ENCODE measurements around the gene ST6GALNAC3.
"Not testable (repeated sequence)": the region's sequence is repeated elsewhere in the genome, so short reads cannot be mapped to it uniquely, and the experiment has no call there.

The ST6GALNAC3 gene

DNA sequence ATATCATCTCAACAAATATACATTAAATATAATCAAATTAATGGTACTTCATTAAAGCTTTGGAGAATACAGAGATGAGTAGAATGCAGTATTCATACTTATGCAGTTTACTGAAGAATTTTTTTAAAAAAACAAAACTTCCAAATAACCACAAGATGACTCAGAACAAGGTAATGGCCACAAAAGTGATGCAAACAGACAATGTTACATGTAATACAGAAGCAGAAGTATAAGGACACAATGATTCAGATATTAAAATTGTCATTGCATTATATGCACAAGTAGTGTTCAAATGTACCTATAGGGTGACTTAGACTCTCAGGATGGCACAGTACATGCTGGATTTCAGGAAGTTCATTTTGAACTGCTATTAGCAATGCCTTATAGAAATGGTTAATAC lies 565.5 kb downstream of the ST6GALNAC3 start:
- DNase-seq (ENCODE audit: low read depth), result peak; percentile 1

DNA sequence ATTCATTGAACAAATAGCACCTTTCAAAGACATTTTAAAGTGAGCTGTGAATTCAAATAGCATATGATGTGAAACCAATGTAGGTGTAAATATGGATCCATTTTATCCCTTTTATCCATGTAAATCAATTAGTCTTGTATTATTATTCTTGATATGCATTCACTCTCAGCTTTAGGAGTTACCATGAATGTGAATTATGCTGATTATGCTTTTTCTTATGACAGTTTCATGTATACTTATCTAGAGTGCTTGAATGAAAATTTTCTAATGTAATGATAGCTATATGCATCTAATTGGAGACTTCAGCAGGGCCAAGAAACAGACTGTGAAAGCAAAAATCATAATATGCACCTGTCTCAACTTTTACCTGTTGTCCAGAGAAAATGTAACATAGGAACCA lies 566.2 kb downstream of the ST6GALNAC3 start:
- DNase-seq (ENCODE audit: low read depth), result no peak

DNA sequence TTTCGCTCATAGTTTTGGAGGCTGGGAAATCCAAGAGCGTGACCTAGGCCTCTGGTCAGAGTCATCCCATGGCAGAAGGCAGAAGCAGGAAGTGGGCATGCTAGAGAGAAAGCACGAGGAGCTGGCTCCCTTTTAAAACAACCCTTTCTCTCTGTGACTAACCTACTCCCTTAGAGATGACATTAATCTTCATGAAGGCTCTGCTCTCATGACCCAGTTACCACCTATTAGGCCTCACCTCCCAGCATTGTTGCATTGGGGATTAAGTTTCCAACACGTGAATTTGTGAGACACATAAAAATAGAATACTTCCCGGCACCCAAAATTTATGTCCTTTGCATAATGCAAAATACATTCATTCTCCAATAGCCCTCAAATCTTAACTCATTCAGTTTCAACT lies 569.6 kb downstream of the ST6GALNAC3 start:
- no peak for DNase-seq (ENCODE audit: low read depth)

DNA sequence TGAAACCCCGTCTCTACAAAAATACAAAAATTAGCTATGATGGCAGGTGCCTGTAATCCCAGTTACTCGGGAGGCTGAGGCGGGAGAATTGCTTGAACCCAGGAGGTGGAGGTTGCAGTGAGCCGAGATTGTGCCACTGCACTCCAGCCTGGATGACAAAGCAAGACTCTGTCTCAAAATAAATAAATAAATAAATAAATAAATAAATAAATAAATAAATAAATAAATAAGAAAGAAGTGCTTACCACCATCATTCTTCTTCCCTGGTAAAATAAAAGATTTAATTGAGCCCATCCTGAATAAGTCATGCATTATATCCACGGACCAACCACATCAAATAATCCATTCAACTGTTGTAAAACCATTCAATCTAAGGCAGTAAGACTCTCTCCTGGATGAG lies 578.3 kb downstream of the ST6GALNAC3 start:
- not testable (repeated sequence) for DNase-seq (ENCODE audit: low read depth)

DNA sequence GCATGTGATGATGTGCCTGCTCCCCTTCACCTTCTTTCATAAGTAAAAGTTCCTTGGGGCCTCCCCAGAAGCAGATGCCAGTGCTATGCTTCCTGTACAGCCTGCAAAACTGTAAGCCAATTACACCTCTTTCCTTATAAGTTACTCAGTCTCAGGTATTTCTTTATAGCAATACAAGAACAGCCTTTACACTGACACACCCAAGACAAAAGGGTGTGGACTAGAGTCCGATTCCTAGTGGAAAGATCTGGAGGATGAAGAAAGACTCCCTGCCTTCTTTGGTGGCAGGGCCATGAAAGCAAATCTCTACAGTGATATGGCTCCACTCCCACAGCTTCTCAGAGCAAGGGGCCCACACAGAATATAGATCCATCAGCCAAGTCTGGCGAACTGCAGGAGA lies 583.1 kb downstream of the ST6GALNAC3 start:
- DNase-seq (ENCODE audit: low read depth), result no peak

GRCh38 chr1:76659171-76659940 lies 584.8 kb downstream of the ST6GALNAC3 start:
- DNase-seq (ENCODE audit: low read depth), result peak; percentile 9

DNA sequence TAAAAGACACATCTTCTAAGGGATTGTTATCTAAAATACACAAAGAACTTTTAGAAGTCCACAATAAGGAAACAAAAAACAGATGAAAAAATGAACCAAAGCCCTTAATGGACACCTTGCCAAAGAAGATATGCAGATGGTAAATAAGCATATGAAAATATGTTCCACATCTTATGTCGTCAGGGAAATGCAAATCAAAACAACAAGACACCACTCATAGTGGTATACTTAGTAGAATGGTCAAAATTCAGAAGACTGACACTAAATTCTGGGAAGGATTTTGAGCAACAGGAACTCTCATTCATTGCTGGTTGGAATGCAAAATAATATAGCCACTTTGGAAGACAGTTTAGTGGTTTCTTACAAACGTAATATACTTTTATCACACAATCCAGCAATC lies 587.0 kb downstream of the ST6GALNAC3 start:
- DNase-seq (ENCODE audit: low read depth), result no peak

GRCh38 chr1:76666499-76666898 lies 592.0 kb downstream of the ST6GALNAC3 start:
- no peak for DNase-seq (ENCODE audit: low read depth)

DNA sequence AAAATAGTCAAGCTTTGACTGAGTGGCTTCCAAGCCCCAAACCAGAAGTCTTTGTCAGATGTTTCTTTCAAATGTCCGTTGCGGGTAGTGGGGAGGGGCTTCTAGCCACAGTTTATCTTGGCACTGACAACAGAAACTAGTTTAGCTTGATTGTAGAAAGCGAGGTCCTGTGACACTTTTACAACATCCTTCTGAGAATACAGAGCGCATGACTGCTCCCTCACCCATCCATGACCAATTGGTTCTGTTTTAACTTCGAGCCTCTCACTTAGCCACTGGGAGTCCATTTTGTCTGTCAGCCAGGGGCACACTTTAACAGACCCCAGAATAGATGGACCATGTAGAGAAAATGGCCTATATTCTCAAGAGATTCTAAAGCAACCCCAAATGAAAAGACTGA lies 593.5 kb downstream of the ST6GALNAC3 start:
- no peak for DNase-seq (ENCODE audit: low read depth)

DNA sequence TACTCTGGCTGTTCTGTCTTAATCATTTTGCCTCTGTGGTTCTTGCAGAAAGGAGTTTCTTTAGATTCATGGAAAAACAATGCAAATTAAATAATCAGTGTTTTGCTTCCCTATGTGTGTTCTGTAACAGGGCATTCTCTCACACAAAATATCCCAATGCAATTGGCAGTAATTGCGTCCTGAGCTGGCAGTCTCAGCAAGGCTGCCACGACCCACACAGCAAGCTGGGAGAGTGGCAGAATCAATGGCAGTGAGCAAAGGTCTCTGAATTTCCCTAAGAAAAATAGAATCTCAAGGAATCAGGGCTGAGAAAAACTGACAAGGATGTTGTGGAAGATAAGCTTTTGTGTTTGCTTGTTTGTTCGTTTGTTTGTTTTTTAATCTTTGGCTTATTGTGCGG lies 594.6 kb downstream of the ST6GALNAC3 start:
- DNase-seq (ENCODE audit: low read depth), result no peak

DNA sequence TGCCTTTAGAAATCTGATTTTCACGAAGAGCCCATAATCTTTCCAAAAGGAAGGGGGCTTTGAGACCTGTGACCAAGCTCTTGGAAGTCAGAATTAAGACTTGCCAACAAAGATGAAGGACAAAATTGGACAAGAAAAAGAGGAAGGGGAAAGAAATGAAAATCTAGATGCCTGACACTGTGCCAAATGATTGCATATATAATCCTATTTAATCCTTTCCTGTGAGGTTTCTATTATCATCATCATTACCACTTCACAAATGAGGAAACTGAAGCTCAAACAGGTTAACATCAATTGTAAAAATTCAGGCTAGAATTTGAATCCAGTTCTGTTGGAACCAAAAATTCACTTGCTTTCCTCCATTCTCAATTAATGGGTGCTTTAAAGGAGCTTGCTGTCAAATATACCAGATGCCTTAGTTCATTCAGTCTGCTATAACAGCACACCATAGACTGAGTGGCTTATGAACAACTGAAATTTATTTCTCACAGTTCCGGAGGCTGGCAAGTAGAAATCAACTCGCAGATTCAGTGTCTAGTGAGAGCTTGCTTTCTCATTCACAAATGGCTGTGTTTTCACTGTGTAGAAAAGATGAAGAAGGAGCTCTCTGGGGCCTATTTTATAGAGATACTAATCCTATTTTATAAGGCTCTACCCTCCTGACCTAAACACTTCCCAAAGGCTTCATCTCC lies 595.2 kb downstream of the ST6GALNAC3 start:
- DNase-seq (ENCODE audit: low read depth), result no peak

GRCh38 chr1:76674689-76675210 lies 600.2 kb downstream of the ST6GALNAC3 start:
- no peak for DNase-seq (ENCODE audit: low read depth)

DNA sequence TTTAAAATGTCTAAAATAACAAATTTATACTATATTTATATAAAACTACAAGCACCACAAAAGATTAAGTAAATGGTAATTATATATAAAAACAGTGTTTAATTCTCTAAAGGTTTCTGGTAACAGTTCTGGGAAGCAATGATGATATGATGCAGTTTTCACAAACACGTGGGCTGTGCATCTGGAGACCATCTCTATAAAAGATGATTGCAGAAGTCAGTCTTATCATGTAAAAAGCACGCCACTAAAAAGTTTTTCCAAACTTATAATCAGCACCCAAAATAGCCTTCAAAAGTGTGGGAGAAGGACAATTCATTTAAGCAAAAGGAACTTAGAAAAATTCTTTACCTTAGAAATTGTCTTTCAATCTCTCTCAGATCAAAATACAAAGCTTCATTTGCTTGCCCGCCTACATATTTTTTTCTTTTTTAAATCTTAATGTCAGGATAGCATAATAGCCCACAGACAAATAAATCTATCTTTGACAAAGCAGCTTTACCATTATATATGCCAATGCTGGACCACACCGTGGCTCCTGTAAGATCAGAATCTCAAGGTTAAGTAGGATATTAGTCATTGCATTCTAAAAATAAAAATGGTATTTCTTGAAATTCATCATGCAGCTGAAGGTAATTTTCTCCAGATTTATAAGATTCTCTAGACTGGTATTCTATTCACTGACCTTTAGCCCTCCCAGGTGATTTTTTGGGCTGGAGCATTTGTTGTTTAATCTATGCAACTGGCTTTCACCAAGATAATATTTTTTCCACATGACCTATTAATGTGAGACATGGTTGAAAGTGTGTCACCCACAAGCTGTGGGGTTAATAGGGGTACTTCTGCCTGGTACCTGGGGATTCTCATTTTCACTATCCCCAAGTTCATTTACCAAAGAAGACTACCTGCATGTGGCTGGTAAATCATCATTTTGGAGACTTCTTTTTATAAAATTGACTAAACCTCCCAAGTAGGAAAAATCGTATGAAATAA lies 603.2 kb downstream of the ST6GALNAC3 start:
- DNase-seq (ENCODE audit: low read depth), result no peak

DNA sequence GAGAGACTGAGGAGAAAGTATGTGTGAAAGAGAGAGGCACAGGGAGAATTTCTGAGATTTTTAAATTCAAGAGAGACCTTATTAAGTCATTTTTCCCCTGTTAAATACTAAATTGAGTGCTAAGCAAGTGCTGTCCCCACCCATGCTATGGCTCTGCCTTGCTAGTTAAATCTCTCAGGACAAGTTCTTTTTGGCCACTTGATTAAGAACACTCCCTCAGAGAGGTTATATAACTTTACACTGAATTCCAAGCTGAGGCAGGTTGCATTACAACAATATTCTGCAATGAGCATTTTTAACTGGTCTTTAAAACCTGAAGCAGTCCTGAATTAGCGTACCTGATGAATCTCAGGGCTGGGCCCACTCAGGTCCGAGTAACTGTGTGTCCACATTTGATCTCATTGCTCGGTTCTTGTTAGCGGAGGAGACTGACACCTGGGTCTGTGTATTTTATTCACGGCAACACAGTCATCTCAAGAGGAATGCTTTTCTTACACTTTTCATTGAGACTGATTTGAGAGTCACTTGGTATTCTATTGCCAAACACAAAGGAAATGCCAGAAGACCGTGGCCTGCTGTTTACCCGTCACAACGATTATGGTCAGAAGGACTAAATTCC lies 605.1 kb downstream of the ST6GALNAC3 start:
- DNase-seq (ENCODE audit: low read depth), result no peak

DNA sequence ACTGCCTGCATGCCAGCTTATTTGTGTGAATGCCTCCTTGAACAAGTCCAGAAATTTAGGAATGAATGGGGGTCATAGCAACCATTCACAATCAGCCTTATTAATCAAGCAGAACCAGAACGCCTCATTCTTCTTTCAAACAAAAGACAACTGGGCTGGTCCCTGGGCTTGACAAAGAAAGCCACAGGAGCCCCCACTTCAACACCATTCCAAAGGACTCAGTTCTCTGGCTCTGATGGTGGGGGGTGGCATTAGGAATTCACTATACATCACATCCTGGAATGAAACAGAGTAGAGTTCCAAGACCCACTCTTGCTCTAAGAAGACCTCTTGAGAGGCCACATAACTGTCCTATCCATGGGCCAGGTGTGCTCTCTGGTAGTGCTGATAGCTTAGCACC lies 606.1 kb downstream of the ST6GALNAC3 start:
- DNase-seq (ENCODE audit: low read depth), result no peak

DNA sequence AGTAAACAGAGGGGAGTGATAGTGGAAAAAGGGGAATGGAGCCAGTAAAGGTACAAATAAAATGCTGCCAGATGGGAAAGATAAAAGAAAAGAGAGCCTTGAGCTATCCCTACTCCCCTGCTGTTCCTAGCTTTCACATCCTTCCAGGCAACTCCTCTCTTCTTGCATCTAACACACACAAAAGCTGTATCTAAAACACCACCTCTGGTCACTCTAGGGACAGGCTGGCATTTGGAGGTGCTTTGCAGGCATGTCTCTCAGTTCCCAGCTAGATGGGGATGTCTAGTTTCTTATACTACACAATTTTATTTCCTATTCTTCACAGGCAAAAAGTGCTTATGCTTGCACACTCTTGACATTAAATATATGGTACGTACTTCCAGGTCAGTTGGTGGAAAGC lies 607.6 kb downstream of the ST6GALNAC3 start:
- no peak for DNase-seq (ENCODE audit: low read depth)

Data from EH (cell line).